Stimulated activated CD4-positive, alpha-beta T cell treated with anti-CD3 and anti-CD28 coated beads, Interleukin-12 subunit alpha, Interleukin-12 subunit beta, amount 100 ng/mL, for 48 hours (primary cell): ENCODE results near the gene TBATA.

Source experiments
- DNase-seq, 3 donors: peaks; one replicate each; pipeline ENCODE4 v3.0.0-alpha.2; 2020; ENCODE audit warnings: low read depth in 2 of 3, low spot score in 1 of 3

The TBATA gene

GRCh38 chr10:70745555-70745954 is 39.6 kb downstream of the TBATA start:
- DNase-seq: no peak

- no peak for DNase-seq
Observed at GRCh38 chr10:70744617-70745143, 40.5 kb downstream of the TBATA start.

GRCh38 chr10:70743879-70744278 is 41.3 kb downstream of the TBATA start:
- no peak for DNase-seq

GRCh38 chr10:70743430-70743788 is 41.8 kb downstream of the TBATA start:
- no peak for DNase-seq

GRCh38 chr10:70742537-70743429 is 42.4 kb downstream of the TBATA start:
- no peak for DNase-seq

GRCh38 chr10:70740406-70741288 is 44.5 kb downstream of the TBATA start:
- DNase-seq: no peak

GRCh38 chr10:70738761-70739121 is 46.4 kb downstream of the TBATA start:
- no peak for DNase-seq

- DNase-seq: no peak
Observed at GRCh38 chr10:70738006-70738760, 47.0 kb downstream of the TBATA start.

GRCh38 chr10:70737250-70737649 is 47.9 kb downstream of the TBATA start:
- DNase-seq: no peak

- DNase-seq: no peak
Observed at GRCh38 chr10:70736525-70736924, 48.7 kb downstream of the TBATA start.

- DNase-seq: no peak
Observed at GRCh38 chr10:70735161-70735560, 50.0 kb downstream of the TBATA start.

- no peak for DNase-seq
Observed at GRCh38 chr10:70733051-70733450, 52.1 kb downstream of the TBATA start.

GRCh38 chr10:70732569-70732968 is 52.6 kb downstream of the TBATA start:
- no peak for DNase-seq

- no peak for DNase-seq
Observed at GRCh38 chr10:70730955-70731354, 54.2 kb downstream of the TBATA start.

GRCh38 chr10:70729763-70730357 is 55.3 kb downstream of the TBATA start:
- no peak for DNase-seq

- no peak for DNase-seq
Observed at GRCh38 chr10:70728328-70728727, 56.8 kb downstream of the TBATA start.

- DNase-seq: no peak
Observed at GRCh38 chr10:70726909-70727495, 58.2 kb downstream of the TBATA start.

GRCh38 chr10:70723771-70724170 is 61.4 kb downstream of the TBATA start:
- no peak for DNase-seq

GRCh38 chr10:70722820-70723424 is 62.3 kb downstream of the TBATA start:
- no peak for DNase-seq
